Breast epithelium (tissue), 3 donors: ENCODE data around the gene TM7SF2.

Experiments used
- POLR2A ChIP-seq: fragments of 450-650 bp; IDR thresholded peaks from one replicate; pipeline ENCODE4 v1.6.1; 2016; ENCODE audit warnings: antibody characterized with exemption, mild to moderate bottlenecking, moderate library complexity
- POLR2AphosphoS5 ChIP-seq, 3 donors: sonication (generic); formaldehyde crosslinking; IDR thresholded peaks; one replicate each; pipeline ENCODE4 v1.6.1; 2017; ENCODE audit warnings: antibody characterized with exemption in 3 of 3
- TF ChIP-seq, protein P1 (sequence below), 3 donors: fragments of 450-650 bp; IDR thresholded peaks; one replicate each; pipeline ENCODE4 v1.5.1; 2016 to 2017; ENCODE audit warnings: antibody characterized with exemption in 3 of 3, mild to moderate bottlenecking in 3 of 3, moderate library complexity in 3 of 3

GRCh38 chr11:65069217-65069616, 42.5 kb upstream of the TM7SF2 start:
- TF ChIP-seq, protein P1, sequence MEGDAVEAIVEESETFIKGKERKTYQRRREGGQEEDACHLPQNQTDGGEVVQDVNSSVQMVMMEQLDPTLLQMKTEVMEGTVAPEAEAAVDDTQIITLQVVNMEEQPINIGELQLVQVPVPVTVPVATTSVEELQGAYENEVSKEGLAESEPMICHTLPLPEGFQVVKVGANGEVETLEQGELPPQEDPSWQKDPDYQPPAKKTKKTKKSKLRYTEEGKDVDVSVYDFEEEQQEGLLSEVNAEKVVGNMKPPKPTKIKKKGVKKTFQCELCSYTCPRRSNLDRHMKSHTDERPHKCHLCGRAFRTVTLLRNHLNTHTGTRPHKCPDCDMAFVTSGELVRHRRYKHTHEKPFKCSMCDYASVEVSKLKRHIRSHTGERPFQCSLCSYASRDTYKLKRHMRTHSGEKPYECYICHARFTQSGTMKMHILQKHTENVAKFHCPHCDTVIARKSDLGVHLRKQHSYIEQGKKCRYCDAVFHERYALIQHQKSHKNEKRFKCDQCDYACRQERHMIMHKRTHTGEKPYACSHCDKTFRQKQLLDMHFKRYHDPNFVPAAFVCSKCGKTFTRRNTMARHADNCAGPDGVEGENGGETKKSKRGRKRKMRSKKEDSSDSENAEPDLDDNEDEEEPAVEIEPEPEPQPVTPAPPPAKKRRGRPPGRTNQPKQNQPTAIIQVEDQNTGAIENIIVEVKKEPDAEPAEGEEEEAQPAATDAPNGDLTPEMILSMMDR (IDR thresholded peaks at IDR 0.05) = no peak
- TF ChIP-seq POLR2A (no peak), POLR2AphosphoS5 (IDR thresholded peaks at IDR 0.05) (no peak)
